Measurements from ENCODE around the gene SLC38A9.

DNA sequence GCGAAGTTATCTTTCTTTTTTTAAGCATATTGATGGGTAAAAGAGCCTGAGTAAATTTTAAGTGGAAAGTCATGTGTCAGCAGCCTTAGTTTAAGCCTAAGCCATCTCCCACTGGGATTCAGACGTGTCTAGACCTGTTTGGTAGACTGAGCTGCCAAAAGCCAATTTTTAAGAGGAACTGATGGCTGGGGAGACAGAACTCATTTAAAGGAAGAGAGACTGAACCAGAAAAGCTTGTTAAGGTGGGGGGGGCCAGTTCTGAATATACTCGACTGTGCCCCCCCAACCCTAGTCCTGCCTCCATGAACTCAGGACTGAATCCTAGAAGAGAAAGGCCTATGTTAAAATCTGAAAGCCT is 119.0 kb downstream of the SLC38A9 start:
- no peak for TF ChIP-seq CTCF (IDR thresholded peaks at IDR 0.05)
- no peak for TF ChIP-seq POLR2A (IDR thresholded peaks at IDR 0.05)
